HG03095 (cell line): ENCODE data around the gene KRTAP1-4.
"Not testable (repeated sequence)": the region's sequence is repeated elsewhere in the genome, so short reads cannot be mapped to it uniquely, and the experiment has no call there.

ENCODE experiments used
- ATAC-seq: cut with Tn5 transposase; IDR thresholded peaks from one replicate; pipeline ENCODE4 v1.9.1; 2021; ENCODE audit warnings: moderate library complexity; ENCODE audit not compliant: unreplicated experiment

Gene KRTAP1-4

GRCh38 chr17:41048441-41048840 is 18.4 kb upstream of the KRTAP1-4 start:
- ATAC-seq, result no peak

- ATAC-seq, result not testable (repeated sequence)
These were observed 16.9 kb upstream of the KRTAP1-4 start, which contains the start of gene KRTAP2-1 for GRCh38 chr17:41046735-41047465. TSS of gene KRTAP2-1 (minus strand) at chr17:41047316. CDS start at chr17:41047267, 49 bp downstream.

- no peak for ATAC-seq
These were observed 13.0 kb upstream of the KRTAP1-4 start for GRCh38 chr17:41042953-41043352.

- not testable (repeated sequence) for ATAC-seq
These were observed 11.0 kb upstream of the KRTAP1-4 start, which contains the start of gene KRTAP1-1 for GRCh38 chr17:41040783-41041571. TSS of gene KRTAP1-1 (minus strand) at chr17:41041450. CDS start at chr17:41041397, 53 bp downstream.

- no peak for ATAC-seq
These were observed 7.9 kb upstream of the KRTAP1-4 start for GRCh38 chr17:41037853-41038350.

- not testable (repeated sequence) for ATAC-seq
These were observed 4.4 kb upstream of the KRTAP1-4 start, which contains the start of gene KRTAP1-3 for GRCh38 chr17:41034346-41034935. TSS of gene KRTAP1-3 (minus strand) at chr17:41034874. CDS start at chr17:41034821, 53 bp downstream.

- no peak for ATAC-seq
These were observed 3.1 kb downstream of the KRTAP1-4 start, which contains the start of gene KRTAP1-5 for GRCh38 chr17:41026715-41027471. TSS of gene KRTAP1-5 (minus strand) at chr17:41027208. CDS start at chr17:41027155, 53 bp downstream.

GRCh38 chr17:41024697-41025096 is 5.3 kb downstream of the KRTAP1-4 start:
- ATAC-seq, result no peak

- ATAC-seq, result no peak
These were observed 9.7 kb downstream of the KRTAP1-4 start for GRCh38 chr17:41020336-41020735.

GRCh38 chr17:41019415-41019814 is 10.6 kb downstream of the KRTAP1-4 start:
- ATAC-seq, result no peak

GRCh38 chr17:41018541-41018940 is 11.5 kb downstream of the KRTAP1-4 start:
- ATAC-seq, result no peak

- no peak for ATAC-seq
These were observed 13.3 kb downstream of the KRTAP1-4 start for GRCh38 chr17:41016578-41017215.

- no peak for ATAC-seq
These were observed 14.5 kb downstream of the KRTAP1-4 start for GRCh38 chr17:41015454-41015853.

GRCh38 chr17:41013606-41014005 is 16.4 kb downstream of the KRTAP1-4 start:
- no peak for ATAC-seq

- ATAC-seq, result no peak
These were observed 16.8 kb downstream of the KRTAP1-4 start for GRCh38 chr17:41013181-41013580.

- ATAC-seq, result no peak
These were observed 17.5 kb downstream of the KRTAP1-4 start for GRCh38 chr17:41012326-41013120.

GRCh38 chr17:41010441-41010840 is 19.6 kb downstream of the KRTAP1-4 start:
- ATAC-seq, result no peak

- no peak for ATAC-seq
These were observed 20.1 kb downstream of the KRTAP1-4 start for GRCh38 chr17:41009936-41010335.

- ATAC-seq, result no peak
These were observed 20.7 kb downstream of the KRTAP1-4 start for GRCh38 chr17:41009301-41009760.
